MM.1S (cell line): ENCODE results near the gene CREM.

Experiments
- CTCF ChIP-seq: fragments of 300-600 bp; sonication (generic); IDR thresholded peaks from 2 replicates; pipeline ENCODE4 v1.5.1; 2016; ENCODE audit warnings: antibody characterized with exemption, low read length, mixed read lengths
- EZH2 ChIP-seq: fragments of 300-600 bp; sonication (generic); optimal IDR thresholded peaks from 2 replicates; pipeline ENCODE3; 2017; ENCODE audit warnings: low read depth, mild to moderate bottlenecking, antibody characterized with exemption, low read length, mixed read lengths

- no peak for TF ChIP-seq CTCF
- no peak for TF ChIP-seq EZH2
Observed at GRCh38 chr10:35165811-35166210, 39.2 kb downstream of the CREM start.
